Measurements from ENCODE around the gene GOLGA8S.
"Not testable (repeated sequence)": the region's sequence is repeated elsewhere in the genome, so short reads cannot be mapped to it uniquely, and the experiment has no call there.

DNA sequence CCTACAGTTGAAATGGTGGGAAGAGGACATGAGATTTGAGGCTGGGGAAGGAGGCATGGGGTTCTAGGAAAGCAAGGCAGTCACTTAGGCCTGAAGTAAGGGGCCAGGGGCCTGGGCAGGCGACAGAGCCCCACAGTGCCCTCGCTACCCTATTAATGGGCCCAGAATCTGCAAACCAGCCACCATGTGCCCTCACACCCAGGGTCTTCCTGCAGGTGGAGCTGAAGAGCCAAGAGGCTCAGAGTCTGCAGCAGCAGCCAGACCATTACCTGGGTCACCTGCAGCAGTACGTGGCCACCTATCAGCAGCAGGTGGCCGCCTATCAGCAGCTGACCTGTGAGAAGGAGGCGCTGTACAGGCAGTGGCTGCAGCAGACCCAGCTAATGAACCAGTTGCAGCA, 8.1 kb downstream of the GOLGA8S start:
- TF ChIP-seq, protein P1, sequence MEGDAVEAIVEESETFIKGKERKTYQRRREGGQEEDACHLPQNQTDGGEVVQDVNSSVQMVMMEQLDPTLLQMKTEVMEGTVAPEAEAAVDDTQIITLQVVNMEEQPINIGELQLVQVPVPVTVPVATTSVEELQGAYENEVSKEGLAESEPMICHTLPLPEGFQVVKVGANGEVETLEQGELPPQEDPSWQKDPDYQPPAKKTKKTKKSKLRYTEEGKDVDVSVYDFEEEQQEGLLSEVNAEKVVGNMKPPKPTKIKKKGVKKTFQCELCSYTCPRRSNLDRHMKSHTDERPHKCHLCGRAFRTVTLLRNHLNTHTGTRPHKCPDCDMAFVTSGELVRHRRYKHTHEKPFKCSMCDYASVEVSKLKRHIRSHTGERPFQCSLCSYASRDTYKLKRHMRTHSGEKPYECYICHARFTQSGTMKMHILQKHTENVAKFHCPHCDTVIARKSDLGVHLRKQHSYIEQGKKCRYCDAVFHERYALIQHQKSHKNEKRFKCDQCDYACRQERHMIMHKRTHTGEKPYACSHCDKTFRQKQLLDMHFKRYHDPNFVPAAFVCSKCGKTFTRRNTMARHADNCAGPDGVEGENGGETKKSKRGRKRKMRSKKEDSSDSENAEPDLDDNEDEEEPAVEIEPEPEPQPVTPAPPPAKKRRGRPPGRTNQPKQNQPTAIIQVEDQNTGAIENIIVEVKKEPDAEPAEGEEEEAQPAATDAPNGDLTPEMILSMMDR (IDR thresholded peaks at IDR 0.05; ENCODE audit: poor library complexity, severe bottlenecking): not testable (repeated sequence)
- not testable (repeated sequence) for TF ChIP-seq EP300 (conservative IDR thresholded peaks at IDR 0.05; ENCODE audit: poor library complexity, severe bottlenecking); EZH2 (IDR thresholded peaks at IDR 0.05; ENCODE audit: borderline replicate concordance, insufficient read depth, low read length, poor library complexity, severe bottlenecking); SMC3 (conservative IDR thresholded peaks at IDR 0.05; ENCODE audit: poor library complexity)

Data from neural cell (in vitro differentiated cells).